Stimulated activated CD4-positive, alpha-beta T cell treated with anti-CD3 and anti-CD28 coated beads, Interleukin-4, amount 100 ng/mL, for 24 hours (primary cell): Measurements from ENCODE around the gene PRXL2B.
"Not testable (repeated sequence)": the region's sequence is repeated elsewhere in the genome, so short reads cannot be mapped to it uniquely, and the experiment has no call there.

ENCODE experiments used
- DNase-seq: peaks from one replicate; pipeline ENCODE4 v3.0.0-alpha.2; 2020

Gene PRXL2B

GRCh38 chr1:2586154-2587070, at the start of gene PRXL2B:
Gene PRXL2B (plus strand): TSS chr1:2586777. CDS start chr1:2586886, 109 bp downstream.
- DNase-seq, result peak; percentile 98

GRCh38 chr1:2537784-2538115, 48.8 kb upstream of the PRXL2B start:
- no peak for DNase-seq

GRCh38 chr1:2538376-2538775, 48.2 kb upstream of the PRXL2B start:
- DNase-seq, result no peak

GRCh38 chr1:2538872-2539271, 47.7 kb upstream of the PRXL2B start:
- no peak for DNase-seq

DNA sequence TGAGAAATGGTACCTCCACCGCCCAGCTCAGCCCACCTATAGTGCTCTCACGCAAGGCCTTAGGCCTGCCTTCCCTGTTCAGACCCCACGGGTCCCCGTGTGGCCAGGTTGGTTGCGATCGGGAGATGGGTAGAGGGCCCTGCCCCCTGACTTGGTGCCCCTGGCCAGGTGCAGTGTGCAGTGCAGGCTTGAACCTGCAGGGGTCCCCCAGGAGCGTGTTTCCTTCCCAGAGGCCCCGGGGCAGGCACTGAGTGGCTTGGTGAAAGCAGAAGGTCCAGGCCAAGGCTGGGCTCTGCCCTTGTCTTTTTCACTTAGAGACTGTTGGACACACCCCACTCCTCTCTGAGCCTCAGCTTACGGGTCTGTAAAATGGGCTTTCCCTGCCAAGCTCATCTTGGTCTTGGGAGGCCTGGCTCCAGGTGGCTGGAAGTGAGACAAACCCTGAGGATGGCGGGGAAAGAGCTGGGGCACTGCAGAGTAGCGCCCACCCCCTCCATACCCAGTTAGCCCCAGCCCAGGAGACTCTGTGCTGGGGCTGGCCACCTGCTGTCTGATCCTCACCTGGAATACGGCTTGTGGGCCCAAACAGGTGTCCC, 47.2 kb upstream of the PRXL2B start:
- DNase-seq, result peak; percentile 48

- no peak for DNase-seq
These were observed 45.6 kb upstream of the PRXL2B start for GRCh38 chr1:2540816-2541492.

DNA sequence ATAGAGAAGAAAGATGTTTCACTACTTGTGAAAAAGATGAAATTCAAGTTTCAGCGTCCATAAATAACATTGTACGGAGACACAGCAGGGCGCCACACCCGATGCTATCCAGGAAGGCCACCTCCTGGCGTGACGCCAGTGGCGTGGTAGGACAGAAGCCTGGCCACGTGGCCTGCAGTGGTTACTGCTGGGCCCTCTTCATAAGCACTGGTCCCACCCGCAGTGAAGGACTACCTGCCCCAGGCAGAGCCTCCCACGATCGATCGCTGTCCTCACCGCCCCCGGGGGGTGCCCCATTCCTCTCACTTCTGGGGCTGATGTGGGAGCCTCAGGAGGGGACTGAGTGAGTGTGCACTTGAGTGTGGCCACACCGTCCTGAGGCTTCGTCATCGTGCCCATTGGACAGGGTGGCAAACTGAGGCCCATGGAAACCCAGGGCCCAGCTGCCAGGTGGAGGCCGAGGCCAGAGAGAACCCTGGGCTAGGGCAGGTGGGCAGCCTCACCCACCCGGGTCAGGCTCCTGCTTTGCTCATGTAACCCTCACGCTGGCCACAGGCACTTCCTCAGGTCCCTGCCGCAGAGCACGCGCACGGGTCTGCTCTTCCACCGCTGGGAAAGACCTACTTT, 44.8 kb upstream of the PRXL2B start:
- no peak for DNase-seq

DNA sequence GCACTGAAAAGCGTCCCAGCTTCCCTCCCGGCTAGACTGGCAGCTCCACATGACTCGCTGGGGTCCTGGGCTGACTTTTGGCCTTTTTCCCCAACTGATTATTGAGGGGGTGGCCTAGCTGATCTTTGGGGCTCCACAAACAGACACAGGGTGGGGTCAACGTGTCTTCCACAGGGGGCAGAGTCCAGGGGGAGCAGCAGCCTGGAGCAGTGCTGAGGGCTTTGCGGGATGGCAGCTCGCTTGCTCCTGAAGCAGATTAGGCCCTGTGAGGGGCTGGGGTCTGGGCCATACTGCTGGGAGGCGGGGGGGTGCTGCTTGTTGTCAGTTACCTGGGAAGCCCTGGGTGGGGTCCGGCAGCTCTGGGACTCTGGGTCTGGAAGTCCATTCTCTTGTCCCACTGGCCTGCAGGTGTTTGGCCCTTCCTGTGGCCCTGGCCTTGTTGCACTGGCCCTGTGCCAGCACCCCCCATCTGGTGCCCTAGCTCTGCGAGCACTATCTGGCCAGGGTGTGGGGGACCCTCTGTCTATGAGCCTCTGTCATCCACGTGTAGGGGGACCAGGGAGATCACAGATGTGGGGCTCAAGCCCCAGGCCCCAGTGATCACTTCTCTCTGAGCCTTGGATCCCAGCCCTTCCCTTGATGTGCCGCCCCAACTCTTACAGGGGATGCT, 44.2 kb upstream of the PRXL2B start:
- no peak for DNase-seq

- DNase-seq, result no peak
These were observed 43.0 kb upstream of the PRXL2B start for GRCh38 chr1:2543543-2544092.

DNA sequence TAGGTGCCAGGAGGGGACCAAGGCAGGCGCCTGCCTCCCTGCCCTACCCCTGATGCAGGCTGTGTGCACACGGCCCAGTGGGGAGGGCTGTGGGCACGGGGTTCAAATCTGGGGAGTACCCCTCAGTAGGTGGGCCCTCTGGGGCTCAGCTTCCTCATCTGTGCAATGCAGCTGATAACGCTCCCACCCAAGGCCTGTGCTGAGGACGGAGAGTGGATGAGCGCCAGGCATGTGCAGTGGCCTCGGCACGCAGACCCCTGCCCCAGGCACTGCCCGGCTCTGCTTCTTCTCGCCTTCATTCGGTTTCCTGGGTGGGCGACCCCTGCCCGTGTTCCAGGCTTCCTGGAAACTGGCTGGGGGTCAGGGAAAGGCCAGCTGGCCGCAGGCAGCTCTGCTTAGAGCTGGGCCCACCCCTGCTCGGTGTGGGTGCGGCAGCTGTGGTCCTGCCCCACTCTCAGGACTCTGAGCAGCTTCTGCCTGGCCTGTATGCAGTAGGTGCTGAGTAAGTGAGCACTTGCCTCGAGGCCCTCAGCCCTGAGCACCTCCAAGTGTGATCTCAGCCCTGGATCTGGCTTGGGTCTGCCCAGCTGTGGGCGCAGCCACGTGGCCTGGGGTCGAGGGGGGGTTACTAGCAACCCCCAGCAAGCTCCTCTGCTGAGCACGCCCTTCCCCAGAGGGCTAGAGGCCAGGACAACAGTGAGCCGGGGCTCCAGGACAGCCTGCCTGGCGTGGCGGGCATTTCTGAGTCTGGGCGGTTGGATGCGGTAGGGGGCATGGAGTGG, 42.3 kb upstream of the PRXL2B start:
- DNase-seq, result no peak

GRCh38 chr1:2544875-2545640, 41.5 kb upstream of the PRXL2B start:
- no peak for DNase-seq

DNA sequence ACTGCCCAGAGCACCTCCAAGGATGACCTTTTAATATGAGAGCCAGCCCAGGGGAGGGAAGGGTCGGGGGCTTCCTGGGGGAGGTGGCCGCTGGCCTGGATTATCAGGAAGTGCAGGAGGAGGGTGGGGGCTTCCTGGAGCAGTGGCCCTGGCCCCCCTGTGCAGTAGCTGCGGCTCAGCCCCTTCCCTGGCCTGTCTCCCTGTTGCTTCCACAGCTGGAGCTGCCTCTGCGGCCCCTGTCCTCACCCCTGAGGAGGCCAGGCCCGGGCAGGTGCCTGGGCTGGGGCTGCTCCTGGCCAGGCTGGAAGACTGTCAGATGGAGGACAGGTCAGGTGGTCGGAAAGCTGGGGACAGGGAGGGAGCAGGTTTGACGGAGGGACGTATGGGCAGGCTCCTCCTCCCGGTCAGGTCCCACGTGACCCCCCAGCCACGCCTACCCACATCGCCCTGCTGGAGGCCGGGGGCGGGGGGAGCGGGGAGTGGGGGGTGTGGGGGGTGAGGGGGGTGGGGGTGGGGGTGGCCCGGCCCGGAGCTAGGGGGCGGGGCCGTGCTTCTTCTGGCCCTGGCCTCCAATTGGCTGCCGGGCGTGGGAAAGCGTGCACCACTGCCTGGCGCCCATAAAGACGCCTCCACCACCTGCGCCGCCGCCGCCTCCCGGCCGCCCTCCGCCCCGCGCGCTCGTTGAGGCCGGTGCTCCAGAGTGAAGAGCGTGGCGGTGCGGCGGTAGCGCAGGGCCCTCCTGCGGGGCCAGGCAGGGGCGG, 40.6 kb upstream of the PRXL2B start:
- DNase-seq, result peak; percentile 82

- peak; percentile 78 for DNase-seq
These were observed 39.9 kb upstream of the PRXL2B start for GRCh38 chr1:2546515-2547209.

DNA sequence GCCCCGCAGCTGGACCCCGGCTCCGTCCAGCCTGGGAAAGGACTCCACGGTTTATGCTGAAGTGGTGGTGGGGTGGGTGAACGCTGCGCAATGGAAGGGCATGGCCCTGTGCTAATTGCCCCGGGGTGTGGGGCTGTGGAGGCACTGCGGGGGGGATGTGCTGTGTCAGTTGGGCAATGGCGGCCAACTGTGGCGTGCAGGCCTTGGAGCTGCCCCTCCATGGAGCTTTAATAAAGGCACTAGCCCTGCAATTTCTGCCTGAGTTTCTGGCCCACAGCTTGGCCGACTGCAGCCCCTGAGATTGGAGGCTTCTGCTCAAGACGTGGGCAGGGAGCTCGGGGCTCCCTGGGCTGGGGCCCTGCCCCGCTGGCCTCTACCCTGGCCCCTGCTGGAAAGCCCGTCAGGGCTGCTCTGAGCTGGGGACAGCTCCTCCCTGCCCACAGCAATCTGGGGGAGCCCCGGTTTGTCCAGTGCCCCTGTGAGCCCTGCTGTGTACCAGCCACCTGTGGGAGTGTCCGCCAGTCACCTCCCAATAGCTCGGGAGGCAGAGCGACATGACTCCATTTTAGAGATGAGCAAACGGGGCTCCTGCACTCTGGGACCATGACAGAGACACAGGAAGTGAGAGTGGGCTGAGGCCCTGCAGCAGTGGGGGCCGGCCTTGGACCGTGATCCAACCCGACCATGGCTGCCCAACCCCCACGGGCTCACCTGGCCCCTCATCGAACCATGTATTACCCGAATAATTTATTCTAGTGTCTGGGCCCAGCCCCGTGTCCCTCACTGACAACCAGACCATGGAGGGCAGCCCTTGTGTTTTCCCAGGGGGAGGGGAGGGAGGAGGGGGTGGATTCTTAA, 39.1 kb upstream of the PRXL2B start:
- DNase-seq, result peak; percentile 60

- DNase-seq, result peak; percentile 85
These were observed 38.4 kb upstream of the PRXL2B start for GRCh38 chr1:2548068-2548589.

- not testable (repeated sequence) for DNase-seq
These were observed 37.1 kb upstream of the PRXL2B start for GRCh38 chr1:2549367-2550029.

DNA sequence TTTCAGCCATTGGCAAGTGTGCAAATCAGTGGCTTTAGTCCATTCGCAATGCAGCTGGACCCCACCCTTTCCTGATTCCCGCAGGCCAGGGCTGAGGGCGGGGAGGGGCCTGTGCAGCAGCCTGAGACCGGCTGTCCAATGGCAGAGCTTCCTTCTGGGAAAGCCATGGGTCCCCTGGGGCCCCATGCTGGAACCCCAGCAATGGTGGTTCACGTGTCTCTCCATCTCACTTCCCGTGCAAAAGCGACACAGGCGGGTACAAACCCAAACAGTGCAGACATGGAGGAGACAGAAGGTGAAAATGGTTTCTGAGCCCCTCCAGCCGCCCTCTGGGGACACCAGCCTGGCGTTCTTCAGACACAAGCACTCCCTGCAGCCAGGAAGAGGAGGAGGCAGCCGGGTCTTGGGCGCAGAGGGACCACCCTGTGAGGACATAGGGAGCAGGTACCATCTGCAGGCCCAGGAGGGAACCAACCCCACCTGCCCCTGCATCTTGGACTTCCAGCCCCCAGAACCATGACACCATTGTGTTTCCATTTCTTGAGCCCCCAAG, 36.2 kb upstream of the PRXL2B start:
- DNase-seq, result not testable (repeated sequence)
